ENCODE results near the gene ADARB1. TPM values are rescaled to one million over a fixed set of nuclear protein-coding genes. Genes with fewer than 3 reads are reported as not detected.

The ADARB1 gene
- total RNA-seq, 2 experiments from 2014 or later = 6.6 to 20.5 TPM

DNA sequence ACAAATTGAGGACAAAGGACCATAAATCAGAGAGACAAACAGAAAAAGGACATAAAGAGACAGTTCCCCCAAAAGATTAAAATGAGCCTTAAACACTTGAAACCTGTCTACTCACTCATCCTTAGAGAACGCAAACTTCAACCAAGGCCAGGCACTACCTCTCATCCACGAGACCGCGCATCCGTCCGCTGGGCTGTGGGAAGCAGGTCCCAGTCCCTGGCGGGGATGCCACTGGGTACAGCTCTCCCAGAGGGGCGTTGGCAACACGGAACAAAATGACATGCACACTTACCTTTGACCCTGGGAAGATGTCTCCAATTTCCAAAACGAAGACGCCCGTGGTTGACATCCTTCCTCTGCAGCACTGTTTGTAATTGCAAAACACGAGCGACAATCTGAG is 16.5 kb upstream of the ADARB1 start:
- Histone ChIP-seq H3K36me3 (ENCODE audit: insufficient read depth, low read length) (no peaks in the 10 kb centered on the region), H2AFZ (ENCODE audit: low read length) (no peak overlapping the region), H3K4me3 (ENCODE audit: low read depth, low read length, poor library complexity, severe bottlenecking) (no peak overlapping the region), H4K20me1 (ENCODE audit: insufficient read depth, low read length) (no peaks in the 10 kb centered on the region), H3K9me3 (ENCODE audit: low read length) (no peaks in the 10 kb centered on the region), H3K27ac (ENCODE audit: low read depth, low read length, poor library complexity, severe bottlenecking) (no peak overlapping the region), H3K9me2 (ENCODE audit: insufficient read depth, low read length) (no peaks in the 10 kb centered on the region), H3K4me2 (ENCODE audit: low read length) (no peak overlapping the region), H3K4me1 (ENCODE audit: insufficient read depth, low read length, poor library complexity, severe bottlenecking) (no peaks in the 10 kb centered on the region), H3K79me2 (ENCODE audit: insufficient read depth, low read depth, low read length) (no peaks in the 10 kb centered on the region)
- DNase-seq (ENCODE audit: low spot score) = no peak
- no TSS peak for BruUV-seq (replicated peaks)
- ChIA-PET POLR2A (no interaction called here), CTCF (ENCODE audit: unreplicated experiment) (no interaction called here)
- intact Hi-C loops (cut with micrococcal nuclease; ENCODE audit: unreplicated experiment) = no loop called here
- TF ChIP-seq EZH2phosphoT487 (IDR thresholded peaks at IDR 0.05; ENCODE audit: borderline replicate concordance, low read depth, low read length) = no peak
- TF ChIP-seq, protein P1, sequence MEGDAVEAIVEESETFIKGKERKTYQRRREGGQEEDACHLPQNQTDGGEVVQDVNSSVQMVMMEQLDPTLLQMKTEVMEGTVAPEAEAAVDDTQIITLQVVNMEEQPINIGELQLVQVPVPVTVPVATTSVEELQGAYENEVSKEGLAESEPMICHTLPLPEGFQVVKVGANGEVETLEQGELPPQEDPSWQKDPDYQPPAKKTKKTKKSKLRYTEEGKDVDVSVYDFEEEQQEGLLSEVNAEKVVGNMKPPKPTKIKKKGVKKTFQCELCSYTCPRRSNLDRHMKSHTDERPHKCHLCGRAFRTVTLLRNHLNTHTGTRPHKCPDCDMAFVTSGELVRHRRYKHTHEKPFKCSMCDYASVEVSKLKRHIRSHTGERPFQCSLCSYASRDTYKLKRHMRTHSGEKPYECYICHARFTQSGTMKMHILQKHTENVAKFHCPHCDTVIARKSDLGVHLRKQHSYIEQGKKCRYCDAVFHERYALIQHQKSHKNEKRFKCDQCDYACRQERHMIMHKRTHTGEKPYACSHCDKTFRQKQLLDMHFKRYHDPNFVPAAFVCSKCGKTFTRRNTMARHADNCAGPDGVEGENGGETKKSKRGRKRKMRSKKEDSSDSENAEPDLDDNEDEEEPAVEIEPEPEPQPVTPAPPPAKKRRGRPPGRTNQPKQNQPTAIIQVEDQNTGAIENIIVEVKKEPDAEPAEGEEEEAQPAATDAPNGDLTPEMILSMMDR (conservative IDR thresholded peaks at IDR 0.05; ENCODE audit: low read length) = no peak

DNA sequence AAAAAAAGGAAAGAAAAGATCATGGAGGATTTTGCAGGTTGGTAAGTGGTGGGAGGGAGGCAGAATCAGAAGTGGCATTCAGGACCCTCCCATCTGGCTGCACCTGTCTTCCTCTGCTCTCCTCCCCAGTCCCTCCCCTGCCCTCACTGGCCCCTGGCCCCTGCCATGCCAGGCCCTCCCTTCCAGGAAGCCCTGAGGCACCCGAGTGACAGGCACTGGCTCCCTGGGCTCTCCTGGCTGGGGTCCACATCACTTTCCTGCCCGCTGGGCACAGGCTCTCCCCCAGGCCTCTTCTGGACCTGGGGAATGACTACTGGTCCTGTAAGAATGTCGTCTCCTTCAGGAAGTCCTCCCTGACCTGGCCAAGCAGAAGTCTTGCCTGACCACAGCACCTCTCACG is 15.3 kb upstream of the ADARB1 start:
- Histone ChIP-seq H3K79me2 (ENCODE audit: insufficient read depth, low read depth, low read length) (no peaks in the 10 kb centered on the region), H3K4me1 (ENCODE audit: insufficient read depth, low read length, poor library complexity, severe bottlenecking) (no peaks in the 10 kb centered on the region), H3K9me3 (ENCODE audit: low read length) (no peaks in the 10 kb centered on the region), H2AFZ (ENCODE audit: low read length) (no peak overlapping the region), H3K27ac (ENCODE audit: low read depth, low read length, poor library complexity, severe bottlenecking) (no peak overlapping the region), H3K4me2 (ENCODE audit: low read length) (no peak overlapping the region), H3K4me3 (ENCODE audit: low read depth, low read length, poor library complexity, severe bottlenecking) (no peak overlapping the region), H3K36me3 (ENCODE audit: insufficient read depth, low read length) (no peaks in the 10 kb centered on the region), H3K9me2 (ENCODE audit: insufficient read depth, low read length) (no peaks in the 10 kb centered on the region), H4K20me1 (ENCODE audit: insufficient read depth, low read length) (no peaks in the 10 kb centered on the region)
- ChIA-PET CTCF (ENCODE audit: unreplicated experiment) (no interaction called here), POLR2A (interaction anchor here (0.7 kb wide), 2 partner anchors 47 to 855 kb away, joined by 4 read pairs; no protein-coding TSS in a partner anchor)
- no peak for TF ChIP-seq EZH2phosphoT487 (IDR thresholded peaks at IDR 0.05; ENCODE audit: borderline replicate concordance, low read depth, low read length)
- DNase-seq (ENCODE audit: low spot score) = no peak
- BruUV-seq (replicated peaks) = no TSS peak
- intact Hi-C loops (cut with micrococcal nuclease; ENCODE audit: unreplicated experiment) = no loop called here

DNA sequence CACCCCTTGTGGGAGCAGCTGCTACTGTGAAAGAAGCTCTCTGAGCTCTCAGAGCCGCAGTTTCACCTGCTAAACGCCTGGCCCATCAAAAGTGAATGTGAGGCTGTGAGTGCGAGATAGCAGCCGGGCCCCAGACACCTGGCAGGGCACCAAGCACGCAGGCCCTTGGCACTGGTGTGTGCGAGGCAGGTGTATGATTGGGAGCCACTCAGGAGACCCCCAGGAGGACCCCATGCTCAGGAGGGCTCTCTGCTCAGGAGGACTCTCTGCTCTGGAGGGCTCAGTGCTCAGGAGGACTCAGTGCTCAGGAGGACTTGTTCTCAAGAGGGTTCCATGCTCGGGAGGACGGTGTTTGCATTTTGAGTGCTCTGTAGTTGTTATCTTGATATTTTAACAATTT is 14.3 kb upstream of the ADARB1 start:
- H3K9me2 ChIP-seq (ENCODE audit: insufficient read depth, low read length) = no peaks in the 10 kb centered on the region
- DNase-seq (ENCODE audit: low spot score) = no peak
- H2AFZ ChIP-seq (ENCODE audit: low read length) = no peak overlapping the region
- no peak for TF ChIP-seq EZH2phosphoT487 (IDR thresholded peaks at IDR 0.05; ENCODE audit: borderline replicate concordance, low read depth, low read length)
- TF ChIP-seq, protein P1 (conservative IDR thresholded peaks at IDR 0.05; ENCODE audit: low read length) = no peak
- no peaks in the 10 kb centered on the region for H3K9me3 ChIP-seq (ENCODE audit: low read length)
- no TSS peak for BruUV-seq (replicated peaks)
- ChIA-PET CTCF (ENCODE audit: unreplicated experiment) (no interaction called here), POLR2A (interaction anchor here (0.6 kb wide), 1 partner anchor 15 kb away, joined by 4 read pairs; no protein-coding TSS in a partner anchor)
- intact Hi-C loops (cut with micrococcal nuclease; ENCODE audit: unreplicated experiment) = no loop called here
- H3K4me1 ChIP-seq (ENCODE audit: insufficient read depth, low read length, poor library complexity, severe bottlenecking) = no peaks in the 10 kb centered on the region
- no peak overlapping the region for H3K27ac ChIP-seq (ENCODE audit: low read depth, low read length, poor library complexity, severe bottlenecking)
- no peaks in the 10 kb centered on the region for H4K20me1 ChIP-seq (ENCODE audit: insufficient read depth, low read length)
- H3K4me3 ChIP-seq (ENCODE audit: low read depth, low read length, poor library complexity, severe bottlenecking) = no peak overlapping the region
- no peaks in the 10 kb centered on the region for H3K36me3 ChIP-seq (ENCODE audit: insufficient read depth, low read length)
- H3K79me2 ChIP-seq (ENCODE audit: insufficient read depth, low read depth, low read length) = no peaks in the 10 kb centered on the region
- no peak overlapping the region for H3K4me2 ChIP-seq (ENCODE audit: low read length)

Data from OCI-LY7 (cell line).